Right atrium auricular region (tissue), 2 donors: ENCODE measurements around the gene RAB40A. TPM values are rescaled to one million over a fixed set of nuclear protein-coding genes. Genes with fewer than 3 reads are reported as not detected.
"Not testable (repeated sequence)": the region's sequence is repeated elsewhere in the genome, so short reads cannot be mapped to it uniquely, and the experiment has no call there.

ENCODE experiments used
- DNase-seq: peaks from one replicate; pipeline ENCODE4 v3.0.0-alpha.2; 2019; ENCODE audit warnings: low spot score
- H3K27ac ChIP-seq, 2 donors: fragments of 200-600 bp; sonication (generic); 1 replicate in 1 of 2; 2 replicates in 1 of 2; pipeline ENCODE4 v1.5.1; 2016 to 2019
- H3K27me3 ChIP-seq, 2 donors: fragments of 200-600 bp; sonication (generic); one replicate each; pipeline versions ENCODE4 v1.5.1 to v1.6.0; 2017 to 2019
- H3K36me3 ChIP-seq: fragments of 200-600 bp; sonication (generic); one replicate; pipeline ENCODE4 v1.5.1; 2016
- H3K4me1 ChIP-seq, 2 donors: fragments of 200-600 bp; sonication (generic); one replicate each; pipeline versions ENCODE4 v1.5.1 to v1.6.0; 2017 to 2019
- H3K4me3 ChIP-seq, 2 donors: fragments of 200-600 bp; sonication (generic); 1 replicate in 1 of 2; 2 replicates in 1 of 2; pipeline ENCODE4 v1.5.1; 2017 to 2019; ENCODE audit warnings: mild to moderate bottlenecking in 1 of 2, moderate library complexity in 1 of 2
- H3K9me3 ChIP-seq, 2 donors: fragments of 200-600 bp; sonication (generic); one replicate each; pipeline ENCODE4 v1.5.1; 2019
- total RNA-seq, 2 donors: library from RNA; depleted of rRNA; stranded (reverse); fragments of >200 nt; gene quantifications; one replicate each; pipeline ENCODE4 v1.1.0, GENCODE V29; 2016
- TF ChIP-seq, protein P1 (sequence below), 2 donors: fragments of 200-600 bp; sonication (generic); IDR thresholded peaks; one replicate each; pipeline ENCODE4 v1.5.1; 2019; ENCODE audit warnings: antibody characterized with exemption in 2 of 2

Gene RAB40A
- total RNA-seq, 2 donors from 2014 or later, result 0.31 TPM; not detected in 1

DNA sequence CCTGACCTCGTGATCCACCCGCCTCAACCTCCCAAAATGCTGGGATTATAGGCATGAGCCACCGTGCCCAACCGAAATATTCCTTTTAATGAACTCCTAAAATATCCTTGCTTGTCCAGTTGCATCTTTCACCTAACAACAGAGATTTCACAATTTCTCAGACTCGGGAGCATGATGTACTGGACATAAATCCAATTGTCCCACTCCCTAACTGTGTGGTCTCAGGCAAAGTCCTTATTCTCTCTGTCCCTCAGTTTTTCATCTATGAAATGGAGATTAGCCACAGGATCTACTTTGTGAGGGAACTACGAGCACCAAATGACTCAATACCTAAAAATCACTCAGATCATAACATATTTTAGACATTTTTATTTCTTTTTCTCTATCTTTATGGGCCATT lies 9.3 kb downstream of the RAB40A start:
- TF ChIP-seq, protein P1, sequence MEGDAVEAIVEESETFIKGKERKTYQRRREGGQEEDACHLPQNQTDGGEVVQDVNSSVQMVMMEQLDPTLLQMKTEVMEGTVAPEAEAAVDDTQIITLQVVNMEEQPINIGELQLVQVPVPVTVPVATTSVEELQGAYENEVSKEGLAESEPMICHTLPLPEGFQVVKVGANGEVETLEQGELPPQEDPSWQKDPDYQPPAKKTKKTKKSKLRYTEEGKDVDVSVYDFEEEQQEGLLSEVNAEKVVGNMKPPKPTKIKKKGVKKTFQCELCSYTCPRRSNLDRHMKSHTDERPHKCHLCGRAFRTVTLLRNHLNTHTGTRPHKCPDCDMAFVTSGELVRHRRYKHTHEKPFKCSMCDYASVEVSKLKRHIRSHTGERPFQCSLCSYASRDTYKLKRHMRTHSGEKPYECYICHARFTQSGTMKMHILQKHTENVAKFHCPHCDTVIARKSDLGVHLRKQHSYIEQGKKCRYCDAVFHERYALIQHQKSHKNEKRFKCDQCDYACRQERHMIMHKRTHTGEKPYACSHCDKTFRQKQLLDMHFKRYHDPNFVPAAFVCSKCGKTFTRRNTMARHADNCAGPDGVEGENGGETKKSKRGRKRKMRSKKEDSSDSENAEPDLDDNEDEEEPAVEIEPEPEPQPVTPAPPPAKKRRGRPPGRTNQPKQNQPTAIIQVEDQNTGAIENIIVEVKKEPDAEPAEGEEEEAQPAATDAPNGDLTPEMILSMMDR (IDR thresholded peaks at IDR 0.05), result no peak
- Histone ChIP-seq H3K4me3 (no peak overlapping the region), H3K36me3 (no peaks in the 10 kb centered on the region), H3K9me3 (no peaks in the 10 kb centered on the region), H3K27me3 (no peaks in the 10 kb centered on the region), H3K27ac (no peak overlapping the region), H3K4me1 (no peaks in the 10 kb centered on the region)
- no peak for DNase-seq

DNA sequence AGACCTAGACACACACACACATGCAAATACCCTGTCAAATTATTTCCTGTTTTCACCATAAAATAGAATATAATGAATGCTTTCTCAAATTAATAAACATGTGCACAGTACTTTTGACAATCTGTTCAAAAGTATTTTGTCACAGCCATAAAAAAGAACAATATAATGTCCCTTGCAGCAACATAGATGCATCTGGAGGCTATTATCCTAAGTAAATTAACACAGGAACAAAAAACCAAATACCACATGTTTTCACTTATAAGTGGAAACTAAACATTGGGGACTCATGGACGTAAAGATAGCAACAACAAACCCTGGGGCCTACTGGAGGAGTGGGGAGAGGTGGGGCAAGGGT lies 15.5 kb downstream of the RAB40A start:
- TF ChIP-seq, protein P1 (IDR thresholded peaks at IDR 0.05), result no peak
- Histone ChIP-seq H3K9me3 (no peaks in the 10 kb centered on the region), H3K27ac (no peak overlapping the region), H3K4me3 (no peak overlapping the region), H3K36me3 (no peaks in the 10 kb centered on the region), H3K4me1 (no peaks in the 10 kb centered on the region), H3K27me3 (no peaks in the 10 kb centered on the region)
- no peak for DNase-seq

DNA sequence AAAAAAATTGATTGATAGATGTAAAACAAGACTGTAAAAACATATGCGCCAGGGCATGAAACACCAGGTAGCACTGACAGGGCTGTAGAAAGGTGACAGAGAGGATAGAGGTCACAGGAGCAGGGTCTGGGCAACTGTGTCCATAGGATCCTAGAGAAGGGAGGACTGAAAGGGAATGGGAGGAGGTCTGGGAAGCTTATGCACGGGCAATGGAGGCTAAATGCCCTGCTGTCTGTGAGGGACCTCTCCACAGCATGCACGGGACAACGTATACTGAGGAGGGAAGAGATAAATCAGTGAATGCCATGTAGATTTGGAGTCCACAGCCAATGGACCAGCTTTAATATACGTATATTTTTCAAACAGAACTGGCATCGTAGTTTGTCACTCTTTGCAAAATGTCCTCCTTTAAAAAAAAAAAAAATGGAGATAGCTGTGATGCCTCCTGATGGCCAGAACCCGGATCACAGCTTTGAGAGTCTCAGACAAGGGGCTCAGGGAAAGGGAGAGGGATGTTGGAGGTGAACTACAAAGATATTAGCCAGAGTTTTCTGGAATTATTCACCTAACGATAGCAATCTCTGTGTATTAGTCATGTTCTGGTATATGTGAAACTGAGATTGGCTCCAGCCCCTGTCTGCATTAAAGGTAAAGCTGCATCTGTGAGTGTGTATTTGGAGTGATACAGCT lies 16.0 kb downstream of the RAB40A start:
- H3K27me3 ChIP-seq, result no peaks in the 10 kb centered on the region
- TF ChIP-seq, protein P1 (IDR thresholded peaks at IDR 0.05), result no peak
- no peaks in the 10 kb centered on the region for H3K4me1 ChIP-seq
- H3K9me3 ChIP-seq, result no peaks in the 10 kb centered on the region
- no peak overlapping the region for H3K4me3 ChIP-seq
- DNase-seq, result no peak
- H3K36me3 ChIP-seq, result no peaks in the 10 kb centered on the region
- H3K27ac ChIP-seq, result no peak overlapping the region

DNA sequence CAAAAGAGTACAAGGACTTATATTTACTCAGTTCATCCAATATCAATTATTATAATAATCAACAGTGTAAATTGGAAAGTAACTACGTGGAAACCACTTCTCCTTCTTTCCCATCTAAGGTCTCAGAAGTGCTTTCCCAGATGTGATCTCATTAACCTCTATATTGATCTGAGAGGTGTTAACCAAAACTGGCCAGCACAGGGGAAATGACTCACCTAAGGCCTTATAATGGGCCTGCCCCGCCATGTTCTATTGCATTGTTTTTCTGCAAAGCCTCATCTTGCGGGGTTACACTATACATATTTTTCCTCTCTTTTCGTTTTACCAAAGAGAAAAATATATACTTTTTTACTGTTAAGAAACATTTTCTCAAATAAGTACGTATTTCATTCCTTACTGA lies 20.5 kb downstream of the RAB40A start:
- no peak for DNase-seq
- TF ChIP-seq, protein P1 (IDR thresholded peaks at IDR 0.05), result no peak

DNA sequence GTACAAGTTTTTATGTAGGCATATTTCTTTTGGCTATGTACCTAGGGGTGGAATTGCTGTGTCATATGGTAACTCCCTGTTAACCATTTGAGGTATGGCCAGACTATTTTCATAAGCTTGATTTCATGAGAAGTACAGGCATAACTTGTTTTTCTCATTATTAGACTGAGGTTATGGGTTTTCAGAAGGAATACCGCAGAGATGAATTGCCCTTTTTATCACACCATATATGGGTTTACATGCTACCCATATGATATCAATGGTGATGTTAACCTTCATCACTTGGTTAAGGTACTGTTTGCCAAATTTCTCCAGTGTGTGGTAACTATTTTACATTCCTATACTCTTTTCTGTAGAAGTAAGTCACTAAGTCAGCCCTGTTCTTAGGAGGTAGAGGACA lies 23.5 kb downstream of the RAB40A start:
- DNase-seq, result no peak
- Histone ChIP-seq H3K36me3 (no peaks in the 10 kb centered on the region), H3K9me3 (no peaks in the 10 kb centered on the region), H3K27ac (no peak overlapping the region), H3K4me1 (no peaks in the 10 kb centered on the region), H3K27me3 (no peaks in the 10 kb centered on the region), H3K4me3 (no peak overlapping the region)
- TF ChIP-seq, protein P1 (IDR thresholded peaks at IDR 0.05), result no peak

More for the DNA sequence above, 20.5 kb downstream of the RAB40A start:
- no peaks in the 10 kb centered on the region for H3K4me1 ChIP-seq
- no peaks in the 10 kb centered on the region for H3K9me3 ChIP-seq
- no peaks in the 10 kb centered on the region for H3K36me3 ChIP-seq
- no peaks in the 10 kb centered on the region for H3K27me3 ChIP-seq
- no peak overlapping the region for H3K27ac ChIP-seq
- no peak overlapping the region for H3K4me3 ChIP-seq

DNA sequence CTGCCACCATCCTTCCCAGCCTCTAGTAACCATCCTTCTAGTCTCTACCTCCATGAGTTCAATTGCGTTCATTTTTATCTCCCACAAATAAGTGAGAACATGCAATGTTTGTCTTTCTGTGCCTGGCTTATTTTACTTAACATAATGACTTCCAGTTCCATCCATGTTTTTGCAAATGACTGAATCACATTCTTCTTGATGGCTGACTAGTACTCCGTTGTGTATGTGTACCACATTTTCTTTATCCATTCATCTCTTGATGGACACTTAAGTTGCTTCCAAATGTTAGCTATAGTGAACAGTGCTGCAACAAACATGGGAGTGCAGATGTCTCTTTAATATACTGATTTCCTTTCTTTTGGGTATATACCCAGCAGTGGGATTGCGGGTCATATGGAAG lies 25.7 kb downstream of the RAB40A start:
- not testable (repeated sequence) for H3K4me3 ChIP-seq, H3K4me1 ChIP-seq, H3K9me3 ChIP-seq, H3K27me3 ChIP-seq, H3K27ac ChIP-seq, H3K36me3 ChIP-seq, DNase-seq
